Astrocyte of the cerebellum (primary cell): ENCODE data around the gene TRIM66.

Experiments used
- DNase-seq: peaks from one replicate; pipeline ENCODE4 v3.0.0-alpha.2; 2011; ENCODE audit warnings: low read depth
- H3K4me3 ChIP-seq: 2 replicates; pipeline ENCODE4 v1.5.1; 2011; ENCODE audit warnings: mild to moderate bottlenecking, low read depth, low read length, moderate library complexity
- CTCF ChIP-seq: IDR thresholded peaks from 2 replicates; pipeline ENCODE4 v1.5.1; 2012; ENCODE audit warnings: low read length, low read depth, moderate library complexity, mild to moderate bottlenecking; ENCODE audit errors: missing control alignments
- in situ Hi-C: cut with HindIII; loops from 2 replicates; pipeline ENCODE4 v1.10.0; 2017; ENCODE audit warnings: low sequenced_read_pairs

The TRIM66 gene

GRCh38 chr11:8586184-8586583, 96.3 kb downstream of the TRIM66 start:
- in situ Hi-C loops = no loop called here
- no peak for TF ChIP-seq CTCF
- DNase-seq = no peak
- H3K4me3 ChIP-seq = no peak overlapping the region

DNA sequence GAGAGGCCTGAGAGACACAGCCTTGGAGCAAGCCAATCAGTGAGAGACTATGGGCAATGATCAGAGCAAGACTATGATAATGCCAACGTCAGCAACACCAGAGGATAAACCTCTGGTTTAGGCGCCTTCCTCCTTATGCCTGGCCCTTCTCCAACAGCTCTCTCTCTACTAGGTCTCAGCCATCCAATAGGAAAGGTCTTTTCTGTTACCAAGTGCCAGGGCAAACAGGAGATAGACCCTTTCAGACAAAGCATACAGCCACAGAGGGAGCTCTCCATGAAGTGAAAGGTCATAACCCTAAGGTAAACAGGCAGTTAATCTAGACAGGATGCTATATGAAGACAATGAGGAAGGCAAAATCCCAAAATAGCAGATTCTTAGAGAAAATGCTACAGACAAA, 98.0 kb downstream of the TRIM66 start:
- no peak overlapping the region for H3K4me3 ChIP-seq
- in situ Hi-C loops = no loop called here
- no peak for TF ChIP-seq CTCF
- no peak for DNase-seq

DNA sequence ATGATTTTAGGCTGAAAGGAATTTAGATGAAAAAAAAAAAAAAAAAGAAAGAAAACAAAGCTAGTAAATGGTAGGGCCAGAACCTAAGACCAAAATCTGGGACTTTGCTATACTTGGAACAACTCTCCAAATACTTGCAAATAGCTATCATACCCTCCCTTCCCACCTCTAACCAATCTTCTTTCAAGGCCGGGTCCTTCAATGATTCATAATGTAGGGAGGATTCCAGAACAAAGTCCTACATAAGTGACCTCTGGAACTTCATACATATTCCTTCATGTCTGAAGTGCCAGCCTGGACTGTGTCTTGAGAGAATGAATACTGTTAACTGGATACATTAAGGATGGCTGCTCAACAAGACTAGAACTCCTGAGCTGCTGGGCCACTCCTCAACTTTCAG, 98.4 kb downstream of the TRIM66 start:
- DNase-seq = no peak
- in situ Hi-C loops = no loop called here
- H3K4me3 ChIP-seq = no peak overlapping the region
- TF ChIP-seq CTCF = no peak

DNA sequence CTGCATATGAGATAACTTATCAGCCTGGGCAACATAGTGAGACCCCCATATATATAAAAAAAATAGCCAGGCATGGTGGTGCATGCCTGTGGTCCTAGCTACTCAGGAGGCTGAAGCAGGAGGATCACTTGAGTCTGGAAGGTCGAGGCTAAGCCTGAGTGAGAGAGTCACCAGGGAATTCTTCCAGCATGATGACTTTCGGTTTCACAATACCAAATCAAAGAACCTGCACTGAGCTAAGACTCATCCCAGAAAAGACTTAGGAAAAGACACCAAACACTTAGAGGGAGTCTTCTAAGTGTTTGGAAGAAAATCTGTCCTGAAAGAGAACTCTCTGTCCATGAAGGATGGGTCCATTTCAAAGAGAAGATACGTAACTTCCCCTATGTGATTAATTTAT, 101.2 kb downstream of the TRIM66 start:
- DNase-seq = no peak
- in situ Hi-C loops = no loop called here
- no peak for TF ChIP-seq CTCF
- H3K4me3 ChIP-seq = no peak overlapping the region

- in situ Hi-C loops = no loop called here
- H3K4me3 ChIP-seq = no peak overlapping the region
- no peak for TF ChIP-seq CTCF
- DNase-seq = no peak
These were observed 104.5 kb downstream of the TRIM66 start for GRCh38 chr11:8577791-8578581.

DNA sequence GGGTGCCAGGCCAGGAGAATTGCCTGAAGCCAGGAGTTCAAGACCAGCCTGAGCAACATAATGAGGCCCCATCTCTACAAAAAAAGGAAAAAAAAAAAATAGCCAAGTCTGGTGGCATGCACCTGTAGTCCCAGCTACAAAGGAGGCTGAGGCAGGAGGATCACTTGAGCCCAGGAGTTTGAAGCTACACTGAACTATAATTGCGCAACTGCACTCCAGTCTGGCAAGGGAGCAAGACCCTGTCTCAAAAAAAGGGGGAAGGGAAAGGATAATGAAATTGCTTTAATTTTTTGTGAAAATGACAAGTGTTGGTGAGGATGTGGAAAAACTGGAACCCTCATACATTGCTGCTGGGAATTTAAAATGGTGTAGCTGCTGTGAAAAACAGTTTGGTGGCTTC, 107.7 kb downstream of the TRIM66 start:
- H3K4me3 ChIP-seq = no peak overlapping the region
- in situ Hi-C loops = no loop called here
- no peak for TF ChIP-seq CTCF
- no peak for DNase-seq

DNA sequence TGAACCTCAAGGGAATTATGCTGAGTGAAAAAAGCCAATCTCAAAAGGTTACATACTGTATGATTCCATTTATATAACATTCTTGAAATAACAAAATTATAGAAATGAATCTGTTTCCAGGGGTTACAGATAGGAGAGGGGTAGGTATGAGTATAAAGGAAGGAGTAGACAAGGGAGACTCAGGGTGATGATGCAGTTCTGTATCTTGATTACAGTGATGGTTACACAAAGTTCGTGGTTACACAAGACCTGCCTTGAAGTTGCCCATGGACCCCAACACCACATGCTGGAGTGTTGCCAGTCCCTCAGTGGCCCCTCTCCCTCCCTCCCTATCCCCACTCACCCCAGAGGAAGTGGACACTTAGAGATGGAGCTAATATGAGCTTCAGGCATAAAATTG, 108.7 kb downstream of the TRIM66 start:
- H3K4me3 ChIP-seq = no peak overlapping the region
- no peak for TF ChIP-seq CTCF
- DNase-seq = no peak
- in situ Hi-C loops = no loop called here
